Measurements from ENCODE around the gene METTL22. TPM values are rescaled to one million over a fixed set of nuclear protein-coding genes. Genes with fewer than 3 reads are reported as not detected.

Gene METTL22
- total and polyA plus RNA-seq, 4 donors, result 6.5 to 17.9 (median 14.4) TPM

GRCh38 chr16:8689686-8690085 lies 68.2 kb downstream of the METTL22 start (continued):
- TF ChIP-seq, protein P1, sequence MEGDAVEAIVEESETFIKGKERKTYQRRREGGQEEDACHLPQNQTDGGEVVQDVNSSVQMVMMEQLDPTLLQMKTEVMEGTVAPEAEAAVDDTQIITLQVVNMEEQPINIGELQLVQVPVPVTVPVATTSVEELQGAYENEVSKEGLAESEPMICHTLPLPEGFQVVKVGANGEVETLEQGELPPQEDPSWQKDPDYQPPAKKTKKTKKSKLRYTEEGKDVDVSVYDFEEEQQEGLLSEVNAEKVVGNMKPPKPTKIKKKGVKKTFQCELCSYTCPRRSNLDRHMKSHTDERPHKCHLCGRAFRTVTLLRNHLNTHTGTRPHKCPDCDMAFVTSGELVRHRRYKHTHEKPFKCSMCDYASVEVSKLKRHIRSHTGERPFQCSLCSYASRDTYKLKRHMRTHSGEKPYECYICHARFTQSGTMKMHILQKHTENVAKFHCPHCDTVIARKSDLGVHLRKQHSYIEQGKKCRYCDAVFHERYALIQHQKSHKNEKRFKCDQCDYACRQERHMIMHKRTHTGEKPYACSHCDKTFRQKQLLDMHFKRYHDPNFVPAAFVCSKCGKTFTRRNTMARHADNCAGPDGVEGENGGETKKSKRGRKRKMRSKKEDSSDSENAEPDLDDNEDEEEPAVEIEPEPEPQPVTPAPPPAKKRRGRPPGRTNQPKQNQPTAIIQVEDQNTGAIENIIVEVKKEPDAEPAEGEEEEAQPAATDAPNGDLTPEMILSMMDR (IDR thresholded peaks at IDR 0.05; ENCODE audit: low read depth, low read length, missing input control), result no peak
- TF ChIP-seq JUND (IDR thresholded peaks at IDR 0.05), result no peak
- TF ChIP-seq FOXA1 (IDR thresholded peaks at IDR 0.05), result no peak
- no peak for TF ChIP-seq SP1 (IDR thresholded peaks at IDR 0.05)
- TF ChIP-seq GABPA (IDR thresholded peaks at IDR 0.05 in 1 of 2, conservative IDR thresholded peaks at IDR 0.05 in 1 of 2), result no peak
- no peak for TF ChIP-seq RXRA (IDR thresholded peaks at IDR 0.05)
- TF ChIP-seq TAF1 (conservative IDR thresholded peaks at IDR 0.05), result no peak
- no peak for TF ChIP-seq EGR1 (IDR thresholded peaks at IDR 0.05; ENCODE audit: low read depth in 2 of 2)

DNA sequence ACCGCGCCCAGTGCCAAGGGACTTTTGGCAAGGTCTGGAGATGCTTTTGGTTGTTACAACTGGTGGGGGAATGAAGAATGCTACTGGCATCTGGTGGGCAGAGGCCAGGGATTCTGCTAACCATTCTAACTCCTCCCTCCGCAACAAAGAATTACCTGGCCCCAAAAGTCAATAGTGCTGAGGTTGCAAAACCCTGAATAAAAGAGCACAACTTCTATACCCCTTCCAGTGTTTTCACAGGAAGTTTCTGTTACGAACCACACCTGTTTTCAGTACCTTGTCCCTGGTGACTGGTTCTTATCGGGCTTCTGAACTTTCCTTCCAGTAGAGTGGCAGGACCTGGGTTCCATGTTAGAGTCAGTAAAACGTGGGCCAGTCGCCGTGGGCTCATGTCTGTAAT lies 70.2 kb downstream of the METTL22 start:
- 82% methylated on average over 8 of the region's 8 CpGs for whole genome bisulfite sequencing
- TF ChIP-seq, protein P2, sequence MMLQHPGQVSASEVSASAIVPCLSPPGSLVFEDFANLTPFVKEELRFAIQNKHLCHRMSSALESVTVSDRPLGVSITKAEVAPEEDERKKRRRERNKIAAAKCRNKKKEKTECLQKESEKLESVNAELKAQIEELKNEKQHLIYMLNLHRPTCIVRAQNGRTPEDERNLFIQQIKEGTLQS (IDR thresholded peaks at IDR 0.05), result no peak
- TF ChIP-seq, protein P3, sequence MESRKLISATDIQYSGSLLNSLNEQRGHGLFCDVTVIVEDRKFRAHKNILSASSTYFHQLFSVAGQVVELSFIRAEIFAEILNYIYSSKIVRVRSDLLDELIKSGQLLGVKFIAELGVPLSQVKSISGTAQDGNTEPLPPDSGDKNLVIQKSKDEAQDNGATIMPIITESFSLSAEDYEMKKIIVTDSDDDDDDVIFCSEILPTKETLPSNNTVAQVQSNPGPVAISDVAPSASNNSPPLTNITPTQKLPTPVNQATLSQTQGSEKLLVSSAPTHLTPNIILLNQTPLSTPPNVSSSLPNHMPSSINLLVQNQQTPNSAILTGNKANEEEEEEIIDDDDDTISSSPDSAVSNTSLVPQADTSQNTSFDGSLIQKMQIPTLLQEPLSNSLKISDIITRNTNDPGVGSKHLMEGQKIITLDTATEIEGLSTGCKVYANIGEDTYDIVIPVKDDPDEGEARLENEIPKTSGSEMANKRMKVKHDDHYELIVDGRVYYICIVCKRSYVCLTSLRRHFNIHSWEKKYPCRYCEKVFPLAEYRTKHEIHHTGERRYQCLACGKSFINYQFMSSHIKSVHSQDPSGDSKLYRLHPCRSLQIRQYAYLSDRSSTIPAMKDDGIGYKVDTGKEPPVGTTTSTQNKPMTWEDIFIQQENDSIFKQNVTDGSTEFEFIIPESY (IDR thresholded peaks at IDR 0.05), result no peak
- no peak for TF ChIP-seq GABPA (IDR thresholded peaks at IDR 0.05 in 1 of 2, conservative IDR thresholded peaks at IDR 0.05 in 1 of 2)
- TF ChIP-seq, protein P4, sequence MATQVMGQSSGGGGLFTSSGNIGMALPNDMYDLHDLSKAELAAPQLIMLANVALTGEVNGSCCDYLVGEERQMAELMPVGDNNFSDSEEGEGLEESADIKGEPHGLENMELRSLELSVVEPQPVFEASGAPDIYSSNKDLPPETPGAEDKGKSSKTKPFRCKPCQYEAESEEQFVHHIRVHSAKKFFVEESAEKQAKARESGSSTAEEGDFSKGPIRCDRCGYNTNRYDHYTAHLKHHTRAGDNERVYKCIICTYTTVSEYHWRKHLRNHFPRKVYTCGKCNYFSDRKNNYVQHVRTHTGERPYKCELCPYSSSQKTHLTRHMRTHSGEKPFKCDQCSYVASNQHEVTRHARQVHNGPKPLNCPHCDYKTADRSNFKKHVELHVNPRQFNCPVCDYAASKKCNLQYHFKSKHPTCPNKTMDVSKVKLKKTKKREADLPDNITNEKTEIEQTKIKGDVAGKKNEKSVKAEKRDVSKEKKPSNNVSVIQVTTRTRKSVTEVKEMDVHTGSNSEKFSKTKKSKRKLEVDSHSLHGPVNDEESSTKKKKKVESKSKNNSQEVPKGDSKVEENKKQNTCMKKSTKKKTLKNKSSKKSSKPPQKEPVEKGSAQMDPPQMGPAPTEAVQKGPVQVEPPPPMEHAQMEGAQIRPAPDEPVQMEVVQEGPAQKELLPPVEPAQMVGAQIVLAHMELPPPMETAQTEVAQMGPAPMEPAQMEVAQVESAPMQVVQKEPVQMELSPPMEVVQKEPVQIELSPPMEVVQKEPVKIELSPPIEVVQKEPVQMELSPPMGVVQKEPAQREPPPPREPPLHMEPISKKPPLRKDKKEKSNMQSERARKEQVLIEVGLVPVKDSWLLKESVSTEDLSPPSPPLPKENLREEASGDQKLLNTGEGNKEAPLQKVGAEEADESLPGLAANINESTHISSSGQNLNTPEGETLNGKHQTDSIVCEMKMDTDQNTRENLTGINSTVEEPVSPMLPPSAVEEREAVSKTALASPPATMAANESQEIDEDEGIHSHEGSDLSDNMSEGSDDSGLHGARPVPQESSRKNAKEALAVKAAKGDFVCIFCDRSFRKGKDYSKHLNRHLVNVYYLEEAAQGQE (IDR thresholded peaks at IDR 0.05), result no peak
- no peak for TF ChIP-seq HNF4G (IDR thresholded peaks at IDR 0.05)
- Histone ChIP-seq H3K4me1 (ENCODE audit: control insufficient read depth in 4 of 4, insufficient read depth in 4 of 4, low read length in 3 of 4) (peaks cover 0 to 20% (median 12%) of the 10 kb centered on the region in 4 donors), H3K4me3 (ENCODE audit: low read depth in 1 of 3, low read length in 3 of 3) (no peak overlapping the region), H3K9me3 (ENCODE audit: control insufficient read depth in 4 of 4, low read length in 3 of 4) (peaks cover 2 to 8% (median 6%) of the 10 kb centered on the region in 4 donors), H3K9ac (ENCODE audit: low read depth in 1 of 2, low read length in 2 of 2) (no peak overlapping the region), H3K27ac (ENCODE audit: low read depth in 1 of 2, low read length in 2 of 2) (no peak overlapping the region), H3K36me3 (ENCODE audit: control insufficient read depth in 4 of 4, insufficient read depth in 3 of 4, low read depth in 1 of 4, low read length in 3 of 4) (peaks cover 2 to 16% (median 8%) of the 10 kb centered on the region in 4 donors), H3K27me3 (ENCODE audit: control insufficient read depth in 4 of 4, insufficient read depth in 4 of 4, low read length in 3 of 4) (no peaks in the 10 kb centered on the region)
- DNase-seq (ENCODE audit: low spot score), result no peak

Measured in liver (tissue), 9 donors.